Loucy (cell line): ENCODE results near the gene MYBPC2.

Experiments used
- CTCF ChIP-seq: fragments of 200-600 bp; sonication (generic); conservative IDR thresholded peaks from 2 replicates; pipeline ENCODE4 v1.5.1; 2014; ENCODE audit warnings: mild to moderate bottlenecking, antibody characterized with exemption, low read length
- EZH2phosphoT487 ChIP-seq: fragments of 200-600 bp; IDR thresholded peaks from 2 replicates; pipeline ENCODE4 v1.6.1; 2018; ENCODE audit warnings: antibody characterized with exemption, mild to moderate bottlenecking, moderate library complexity, borderline replicate concordance

DNA sequence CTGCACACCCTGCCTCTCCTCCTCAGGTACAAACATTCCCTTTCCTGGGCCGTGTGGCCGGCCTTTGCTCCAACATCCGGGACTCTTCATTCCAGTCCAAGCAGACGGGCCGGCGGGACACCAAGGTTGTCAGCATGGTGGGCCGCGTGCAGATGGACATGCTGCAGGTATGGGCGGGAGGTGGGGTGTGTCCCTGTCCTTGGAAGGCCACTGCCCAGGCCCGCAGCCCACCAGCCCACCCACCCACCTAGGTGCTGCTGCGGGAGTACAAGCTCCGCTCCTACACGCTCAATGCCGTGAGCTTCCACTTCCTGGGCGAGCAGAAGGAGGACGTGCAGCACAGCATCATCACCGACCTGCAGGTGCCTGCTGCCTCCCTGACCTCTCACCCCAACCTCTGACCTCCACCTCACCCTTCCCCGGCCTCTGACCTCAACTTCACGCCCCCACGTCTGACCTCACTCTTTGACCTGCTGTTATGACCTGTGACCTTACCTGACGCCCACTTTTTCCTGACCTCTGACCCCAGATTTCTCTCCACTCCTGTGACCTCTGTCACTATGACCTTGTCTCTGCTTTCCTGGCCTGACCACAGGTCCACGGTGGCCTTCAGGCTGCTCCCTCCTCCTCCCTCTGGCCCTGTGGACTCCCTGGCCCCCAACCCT lies 26.4 kb upstream of the MYBPC2 start:
- TF ChIP-seq EZH2phosphoT487 = no peak
- no peak for TF ChIP-seq CTCF
